ENCODE measurements around the gene PLCG2.
"Not testable (repeated sequence)": the region's sequence is repeated elsewhere in the genome, so short reads cannot be mapped to it uniquely, and the experiment has no call there.

The PLCG2 gene

DNA sequence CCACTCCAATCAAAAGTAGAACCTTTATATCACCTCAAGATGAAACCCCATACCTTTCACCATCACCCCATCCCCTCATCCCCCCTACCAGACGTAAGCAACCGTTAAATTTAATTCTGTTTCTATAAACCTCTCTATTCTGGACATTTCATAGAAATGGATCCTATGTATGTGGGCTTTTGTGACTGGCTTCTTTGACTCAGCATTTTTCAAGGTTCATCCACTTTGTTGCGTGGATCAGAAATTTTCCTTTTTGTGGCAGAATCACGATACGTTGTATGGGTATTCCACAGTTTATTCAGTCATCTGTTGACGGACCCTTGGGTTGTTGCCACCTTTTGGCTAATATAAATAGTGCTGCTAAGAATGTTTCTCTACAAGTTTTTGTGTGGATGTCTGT lies 8.6 kb downstream of the PLCG2 start:
- no peak for DNase-seq (ENCODE audit: low read depth in 1 of 2, low spot score in 1 of 2)

DNA sequence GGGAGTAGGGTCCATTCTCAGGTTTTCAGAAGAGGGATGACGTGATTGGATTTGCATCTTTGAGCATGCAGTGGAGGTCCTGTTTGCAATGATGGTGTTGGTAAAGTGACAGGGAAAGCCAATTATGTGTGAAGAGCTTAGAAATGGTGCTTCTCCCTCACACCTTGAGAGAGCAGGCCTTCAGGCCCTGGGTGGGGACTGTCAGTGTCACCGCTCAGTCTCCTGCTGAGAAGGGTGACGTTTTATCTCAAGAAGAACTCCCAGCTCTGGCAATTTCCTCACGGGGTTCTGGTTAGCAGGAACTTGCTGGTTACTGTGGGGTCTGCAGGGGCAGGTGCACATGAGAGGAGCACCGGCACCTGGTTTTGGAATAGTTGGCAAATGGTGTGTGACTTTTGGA lies 11.2 kb downstream of the PLCG2 start:
- no peak for DNase-seq (ENCODE audit: low read depth in 1 of 2, low spot score in 1 of 2)

DNA sequence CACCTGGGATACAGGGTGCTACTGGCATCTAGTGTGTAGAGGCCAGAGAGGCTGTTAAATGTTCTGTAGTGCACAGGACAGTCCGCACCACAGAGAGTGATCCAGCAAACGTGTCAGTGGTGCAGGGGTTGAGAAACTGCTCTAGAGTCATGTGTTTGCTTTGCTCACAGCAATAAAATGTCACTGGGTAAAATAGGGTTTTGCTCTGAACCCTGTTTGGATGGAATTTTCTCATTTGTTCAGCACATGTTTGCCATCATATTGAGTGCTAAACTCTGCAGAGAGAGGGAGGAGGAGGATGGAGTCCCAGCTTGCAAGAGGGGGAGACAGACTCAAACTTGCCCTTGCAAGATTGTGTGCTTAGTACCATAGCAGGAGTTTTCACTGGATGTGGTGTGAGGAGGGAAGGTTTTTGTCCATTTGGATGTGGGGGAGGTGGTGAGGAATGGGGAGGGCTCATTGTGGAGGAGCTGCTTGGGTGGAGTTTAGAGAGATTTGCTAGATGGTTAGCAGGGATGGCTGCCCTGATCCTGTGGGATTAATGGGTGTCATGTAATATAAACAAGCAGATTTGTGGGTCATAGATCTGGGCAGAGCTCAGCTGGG lies 11.8 kb downstream of the PLCG2 start:
- no peak for DNase-seq (ENCODE audit: low read depth in 1 of 2, low spot score in 1 of 2)

DNA sequence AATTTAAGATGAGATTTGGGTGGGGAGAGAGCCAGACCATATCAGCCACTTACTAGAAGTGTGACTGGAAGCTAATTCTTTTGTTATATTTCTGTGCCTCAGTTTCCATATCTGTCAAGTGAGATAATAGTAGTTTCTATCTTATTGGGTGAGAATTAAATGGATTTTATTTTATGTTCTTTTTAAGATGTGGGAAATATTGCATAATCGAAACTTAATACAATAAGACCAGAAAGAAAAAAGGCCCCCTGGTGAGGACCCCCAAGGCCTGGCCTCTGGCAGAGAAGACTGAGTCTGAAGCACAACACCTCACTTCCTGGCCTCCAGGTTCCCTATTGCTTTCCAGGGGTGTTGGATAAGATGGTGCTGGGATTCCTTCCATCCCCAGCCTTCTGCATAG lies 13.7 kb downstream of the PLCG2 start:
- DNase-seq (ENCODE audit: low read depth in 1 of 2, low spot score in 1 of 2) = no peak

DNA sequence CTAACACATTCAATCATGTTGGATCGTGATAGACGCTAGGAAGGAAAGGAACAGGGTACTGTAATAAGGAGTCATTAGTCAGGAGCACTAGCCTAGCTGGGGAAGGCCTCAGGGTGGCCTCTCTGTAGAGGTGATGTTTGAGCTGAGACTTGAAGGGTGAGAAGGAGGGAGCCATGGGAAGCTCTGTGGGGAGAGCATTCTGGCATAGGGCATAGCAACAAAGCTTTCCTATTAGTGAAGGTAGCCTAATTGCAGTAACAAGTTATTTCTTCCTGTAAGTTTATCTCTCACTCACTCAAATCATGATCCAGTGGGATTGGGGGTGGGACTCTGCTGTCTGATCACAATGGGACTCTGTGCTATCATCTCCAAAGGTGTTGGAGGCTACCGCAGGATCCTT lies 16.1 kb downstream of the PLCG2 start:
- no peak for DNase-seq (ENCODE audit: low read depth in 1 of 2, low spot score in 1 of 2)

DNA sequence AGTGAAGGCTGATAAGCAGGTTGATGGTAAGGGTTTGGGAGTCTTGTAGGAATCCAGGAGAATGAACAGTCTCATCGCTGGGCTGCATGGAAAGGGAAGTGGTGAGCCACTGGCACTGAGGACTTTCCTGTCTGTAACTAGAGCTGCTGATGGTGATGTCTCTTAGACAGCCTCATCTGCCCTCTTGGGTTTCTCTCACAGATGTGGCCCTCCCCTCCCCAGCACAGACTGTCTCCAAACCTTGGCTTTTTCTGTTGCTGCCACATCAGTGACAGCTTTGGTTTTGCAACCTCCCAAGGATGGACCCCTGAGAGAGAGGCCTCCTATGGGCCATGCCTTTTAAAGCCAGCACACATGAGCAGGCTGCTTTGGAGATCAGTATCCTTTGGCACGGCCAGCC lies 16.9 kb downstream of the PLCG2 start:
- no peak for DNase-seq (ENCODE audit: low read depth in 1 of 2, low spot score in 1 of 2)

DNA sequence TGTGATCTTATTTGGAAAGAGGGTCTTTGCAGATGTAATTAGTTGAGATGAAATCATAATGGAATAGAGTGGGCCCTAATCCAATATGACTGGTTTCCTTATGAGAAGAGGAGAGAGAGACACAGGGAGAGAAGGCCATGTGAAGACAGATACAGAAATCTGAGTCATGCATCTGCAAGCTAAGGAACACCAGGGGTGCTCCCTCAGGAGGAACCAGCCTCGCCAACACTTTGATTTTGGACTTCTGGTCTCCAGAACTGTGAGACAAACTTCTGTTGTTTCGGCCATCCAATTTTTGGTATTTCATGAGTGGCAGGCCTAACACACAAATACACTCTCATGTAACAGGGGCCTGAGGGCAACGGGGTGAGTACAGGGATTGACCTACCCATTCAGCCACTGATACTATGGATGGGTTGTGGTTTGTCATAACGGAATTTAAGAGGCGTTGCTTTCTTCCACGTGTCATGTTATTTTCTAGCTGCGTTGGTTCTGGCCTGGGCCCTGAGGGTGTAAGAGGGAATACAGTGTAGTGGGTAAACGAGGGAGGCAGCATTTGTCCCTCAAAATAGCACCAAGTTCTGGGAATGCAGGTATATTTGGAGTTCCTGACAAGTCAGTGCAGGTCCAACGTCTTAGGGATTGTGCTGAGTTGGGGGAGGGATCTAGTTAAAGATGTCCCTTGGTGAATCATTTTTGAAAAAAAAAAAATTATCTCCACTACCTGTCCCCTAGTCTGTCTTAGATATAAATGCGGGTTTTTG lies 17.7 kb downstream of the PLCG2 start:
- no peak for DNase-seq (ENCODE audit: low read depth in 1 of 2, low spot score in 1 of 2)

DNA sequence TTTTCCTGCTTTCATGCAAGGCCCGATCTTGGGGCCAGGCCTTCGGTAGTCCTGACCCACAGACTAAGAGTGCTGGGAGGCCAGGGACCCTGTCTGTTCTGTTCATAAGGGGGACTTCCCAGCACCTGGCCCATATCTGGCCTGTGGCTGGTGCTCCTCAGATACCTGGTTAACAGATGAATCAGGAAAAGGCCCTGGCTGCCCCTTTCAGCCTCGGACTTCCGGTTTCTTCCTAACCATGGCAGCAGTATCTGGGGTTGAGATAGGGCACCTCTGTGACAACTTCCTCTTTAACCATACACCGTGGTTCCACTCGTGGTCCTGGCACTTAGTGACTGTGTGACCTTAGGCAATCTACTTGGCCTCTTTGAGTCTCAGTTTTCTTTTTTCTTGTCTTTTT lies 18.4 kb downstream of the PLCG2 start:
- no peak for DNase-seq (ENCODE audit: low read depth in 1 of 2, low spot score in 1 of 2)

DNA sequence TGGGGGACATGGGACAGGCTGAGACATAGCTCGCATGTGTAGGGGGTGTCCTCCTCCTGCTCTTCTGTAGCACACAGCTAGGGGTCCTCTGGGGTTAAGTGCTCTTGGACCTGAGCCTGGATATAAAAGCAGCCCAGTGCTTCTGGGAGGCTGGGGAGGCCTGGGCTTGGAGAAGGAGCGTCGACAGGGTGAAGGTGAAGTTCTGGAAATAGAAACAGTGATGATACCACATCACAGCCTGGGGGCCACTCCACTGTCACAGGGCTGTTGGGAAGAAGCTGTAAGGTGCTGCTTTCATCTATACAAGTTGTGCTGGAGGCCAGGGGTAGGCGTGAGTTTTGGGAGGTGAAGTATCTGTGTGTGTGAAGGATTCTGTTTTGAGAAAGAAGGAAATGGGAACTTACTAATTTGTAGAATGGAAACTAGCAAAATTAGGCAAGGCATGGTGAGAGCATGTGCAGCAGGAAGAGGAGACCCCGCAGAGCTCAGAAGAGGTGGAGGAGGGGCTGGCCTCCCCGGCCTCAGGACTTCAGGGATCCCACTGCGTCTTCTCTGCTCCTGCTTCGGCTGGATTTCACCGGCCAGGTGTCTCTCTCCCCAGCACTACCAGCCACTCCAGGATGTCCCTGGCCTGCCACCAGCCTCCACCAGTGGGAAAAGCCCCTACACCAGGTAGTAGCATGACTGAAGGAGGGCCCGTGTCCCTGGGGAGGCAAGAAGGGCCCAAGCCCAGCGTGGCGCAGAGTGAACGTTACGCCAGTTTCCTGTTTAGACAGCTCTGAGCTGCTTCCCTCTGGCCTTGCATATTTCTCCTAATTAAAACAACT lies 19.4 kb downstream of the PLCG2 start:
- no peak for DNase-seq (ENCODE audit: low read depth in 1 of 2, low spot score in 1 of 2)

DNA sequence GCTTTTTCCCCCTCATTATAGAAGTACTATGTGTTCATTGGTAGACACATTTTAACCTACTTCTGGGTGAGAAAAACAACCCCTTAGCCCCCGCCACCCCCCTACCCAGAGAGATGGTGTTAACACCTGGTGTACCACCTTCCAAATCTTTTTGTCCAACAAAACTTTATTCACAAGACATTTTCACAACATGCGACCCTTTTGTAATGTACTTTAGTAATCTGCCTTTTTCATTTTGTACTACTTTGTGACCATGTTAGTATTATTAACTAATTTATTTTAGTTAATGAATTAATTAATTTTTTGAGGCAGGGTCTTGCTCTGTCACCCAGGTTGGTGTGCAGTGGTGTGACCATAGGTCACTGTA lies 20.0 kb downstream of the PLCG2 start:
- DNase-seq (ENCODE audit: low read depth in 1 of 2, low spot score in 1 of 2) = no peak

DNA sequence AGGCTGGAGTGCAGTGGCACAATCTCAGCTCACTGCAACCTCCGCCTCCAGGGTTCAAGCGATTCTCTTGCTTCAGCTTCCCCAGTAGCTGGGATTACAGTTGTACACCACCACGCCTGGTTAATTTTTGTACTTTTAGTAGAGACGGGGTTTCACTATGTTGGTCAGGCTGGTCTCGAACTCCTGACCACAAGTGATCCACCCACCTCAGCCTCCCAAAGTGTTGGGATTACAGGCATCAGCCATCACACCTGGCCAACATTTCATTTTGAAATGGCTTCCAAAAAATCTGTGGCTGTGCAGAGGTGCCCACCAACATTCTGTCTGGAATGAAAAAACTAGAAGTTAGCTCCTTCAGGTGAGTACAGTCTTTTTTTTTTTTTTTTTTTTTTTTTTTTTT lies 22.6 kb downstream of the PLCG2 start:
- DNase-seq (ENCODE audit: low read depth in 1 of 2, low spot score in 1 of 2) = not testable (repeated sequence)

DNA sequence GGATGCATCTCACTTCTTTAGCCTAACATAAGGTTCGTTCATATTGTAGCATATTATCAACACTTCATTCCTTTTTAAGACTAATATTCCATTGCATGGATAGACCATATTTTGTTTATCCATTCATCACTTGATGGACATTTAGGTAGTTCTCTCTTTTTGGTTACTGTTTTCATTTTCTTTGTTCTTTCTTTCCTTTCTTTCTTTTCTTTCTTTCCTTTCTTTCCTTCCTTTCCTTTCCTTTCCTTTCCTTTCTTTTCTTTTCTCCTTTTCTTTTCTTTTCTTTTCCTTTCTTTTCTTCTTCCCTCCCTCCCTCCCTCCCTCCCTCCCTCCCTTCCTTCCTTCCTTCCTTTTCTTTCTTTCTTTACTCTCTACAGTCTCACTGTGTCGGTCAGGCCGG lies 24.2 kb downstream of the PLCG2 start:
- DNase-seq (ENCODE audit: low read depth in 1 of 2, low spot score in 1 of 2) = no peak

DNA sequence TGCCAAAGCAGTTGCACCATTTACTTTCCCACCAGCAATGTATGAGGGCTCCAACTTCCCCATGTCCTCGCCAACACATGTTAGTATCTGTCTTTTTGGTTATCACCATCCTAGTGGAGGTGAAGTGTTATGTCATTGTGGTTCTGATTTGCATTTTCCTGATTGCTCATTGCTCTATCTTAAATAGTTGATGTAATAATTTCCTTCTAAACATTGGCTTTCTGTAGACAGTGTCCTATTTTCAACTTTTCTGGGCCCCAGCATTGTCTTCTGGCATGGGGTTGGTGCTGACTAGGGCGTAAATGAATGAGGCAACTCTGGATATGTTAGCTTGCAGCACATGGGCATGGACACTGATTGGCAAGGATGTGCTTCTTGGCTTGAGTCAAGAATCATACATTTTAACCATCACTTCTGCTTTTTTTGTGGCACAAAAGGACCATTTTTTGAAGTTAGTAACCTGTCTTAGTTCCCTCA lies 25.1 kb downstream of the PLCG2 start:
- DNase-seq (ENCODE audit: low read depth in 1 of 2, low spot score in 1 of 2) = no peak

DNA sequence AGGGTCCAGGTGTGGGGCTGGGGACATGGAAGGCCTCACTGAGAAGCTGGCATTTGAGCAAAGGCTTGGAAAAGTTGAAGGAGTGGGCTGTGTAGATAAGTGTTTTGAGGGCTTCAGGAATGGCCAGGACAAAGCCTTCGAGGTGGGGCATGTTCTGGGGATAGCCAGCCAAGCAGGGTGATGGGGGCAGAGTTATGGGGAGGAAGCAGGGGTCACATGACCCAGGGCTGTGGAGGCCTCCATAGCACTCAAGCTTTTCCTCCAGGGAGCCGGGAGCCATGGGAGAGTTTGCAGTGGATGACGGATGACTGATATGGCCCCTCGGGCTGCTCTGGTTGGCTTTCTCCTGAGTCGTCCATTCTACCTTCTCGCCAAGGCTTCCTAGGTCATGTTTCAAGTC lies 27.6 kb downstream of the PLCG2 start:
- no peak for DNase-seq (ENCODE audit: low read depth in 1 of 2, low spot score in 1 of 2)

DNA sequence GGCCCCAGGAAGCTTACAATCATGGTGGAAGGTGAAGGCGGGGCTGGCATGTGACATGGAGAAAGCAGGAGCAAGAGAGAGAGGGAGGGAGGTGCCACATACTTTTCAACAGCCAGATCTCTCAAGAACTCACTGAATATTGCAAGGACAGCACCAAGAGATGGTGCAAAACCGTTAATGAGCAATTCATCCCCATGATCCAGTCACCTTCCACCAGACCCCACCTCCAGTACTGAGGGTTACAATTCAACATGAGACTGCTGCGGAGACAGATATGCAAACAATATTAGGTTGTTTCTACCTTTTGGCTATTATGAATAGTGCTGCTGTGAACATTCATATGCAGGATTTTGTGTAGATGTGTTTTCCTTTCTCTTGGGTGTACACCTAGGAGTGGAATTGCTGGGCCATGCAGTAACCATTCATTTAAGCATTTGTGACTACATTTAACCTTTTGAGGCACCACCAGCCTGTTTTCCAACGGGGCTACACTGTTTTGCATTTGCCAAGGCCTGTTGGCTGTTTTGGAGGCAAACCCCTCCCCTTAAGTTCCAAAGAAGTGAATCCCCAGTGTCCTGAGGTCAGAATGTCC lies 28.8 kb downstream of the PLCG2 start:
- no peak for DNase-seq (ENCODE audit: low read depth in 1 of 2, low spot score in 1 of 2)

DNA sequence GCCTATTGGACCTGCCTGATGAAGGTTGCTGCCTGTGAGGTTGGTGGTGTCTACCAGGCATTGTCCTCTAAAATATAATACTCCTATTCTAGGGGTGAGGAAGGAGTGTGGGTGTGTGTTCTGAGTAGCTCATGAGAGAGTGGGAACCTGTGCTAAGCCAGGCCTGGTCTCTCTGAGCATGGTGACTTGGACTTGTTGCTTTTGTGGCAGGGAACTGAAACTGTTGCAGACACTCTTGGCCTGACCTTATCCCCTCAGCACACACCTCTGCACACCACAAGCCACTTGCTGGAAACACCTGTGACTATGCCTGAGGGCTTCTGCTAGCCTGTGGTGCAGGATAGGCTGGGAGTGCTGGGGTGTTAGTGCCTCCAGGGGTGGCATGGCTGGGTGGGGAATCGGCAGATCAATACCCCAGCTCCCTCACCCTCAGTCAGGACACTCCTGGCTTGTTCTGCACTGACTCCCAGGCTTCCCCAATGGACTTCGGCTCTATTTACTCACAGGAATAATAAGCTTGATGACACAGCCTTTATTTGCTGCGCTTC lies 29.9 kb downstream of the PLCG2 start:
- no peak for DNase-seq (ENCODE audit: low read depth in 1 of 2, low spot score in 1 of 2)

DNA sequence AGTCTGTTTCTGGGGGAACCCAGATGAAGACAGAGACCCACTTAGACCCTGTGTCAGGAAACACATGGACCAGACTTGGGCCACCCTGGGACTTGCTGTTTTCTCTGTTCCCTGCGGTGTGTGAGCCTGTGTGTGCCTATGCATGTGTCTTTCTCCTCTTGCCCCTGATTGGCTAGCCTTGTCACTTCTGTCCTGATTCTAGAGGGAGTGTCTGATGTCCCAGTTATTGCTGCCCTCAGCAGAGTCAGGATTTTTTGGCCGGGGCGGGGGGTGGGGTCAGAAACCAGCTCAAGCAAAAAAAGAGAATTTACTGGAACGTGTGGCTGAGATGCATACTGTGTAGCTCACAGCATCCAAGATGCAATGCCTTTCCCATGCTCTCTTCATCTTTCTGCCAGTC lies 30.5 kb downstream of the PLCG2 start:
- no peak for DNase-seq (ENCODE audit: low read depth in 1 of 2, low spot score in 1 of 2)

DNA sequence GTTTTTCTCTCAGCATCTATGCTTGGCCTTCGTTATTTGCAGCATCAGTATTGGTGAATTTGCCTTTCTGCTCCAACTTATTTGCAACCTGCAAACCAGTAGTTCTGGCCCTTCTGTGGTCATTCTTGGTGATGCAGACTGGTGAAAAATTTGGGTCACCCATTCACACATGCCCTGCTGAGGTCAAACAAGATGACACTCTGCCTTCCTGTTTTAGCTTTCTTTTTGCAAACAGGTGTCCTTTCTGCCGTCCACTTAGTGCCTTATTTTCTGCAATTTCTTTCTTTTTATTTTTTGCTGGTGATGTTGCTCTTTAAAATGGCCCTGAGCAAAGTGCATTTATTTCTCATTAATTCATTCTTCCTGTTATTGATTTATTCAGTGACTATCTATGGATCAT lies 31.3 kb downstream of the PLCG2 start:
- no peak for DNase-seq (ENCODE audit: low read depth in 1 of 2, low spot score in 1 of 2)

DNA sequence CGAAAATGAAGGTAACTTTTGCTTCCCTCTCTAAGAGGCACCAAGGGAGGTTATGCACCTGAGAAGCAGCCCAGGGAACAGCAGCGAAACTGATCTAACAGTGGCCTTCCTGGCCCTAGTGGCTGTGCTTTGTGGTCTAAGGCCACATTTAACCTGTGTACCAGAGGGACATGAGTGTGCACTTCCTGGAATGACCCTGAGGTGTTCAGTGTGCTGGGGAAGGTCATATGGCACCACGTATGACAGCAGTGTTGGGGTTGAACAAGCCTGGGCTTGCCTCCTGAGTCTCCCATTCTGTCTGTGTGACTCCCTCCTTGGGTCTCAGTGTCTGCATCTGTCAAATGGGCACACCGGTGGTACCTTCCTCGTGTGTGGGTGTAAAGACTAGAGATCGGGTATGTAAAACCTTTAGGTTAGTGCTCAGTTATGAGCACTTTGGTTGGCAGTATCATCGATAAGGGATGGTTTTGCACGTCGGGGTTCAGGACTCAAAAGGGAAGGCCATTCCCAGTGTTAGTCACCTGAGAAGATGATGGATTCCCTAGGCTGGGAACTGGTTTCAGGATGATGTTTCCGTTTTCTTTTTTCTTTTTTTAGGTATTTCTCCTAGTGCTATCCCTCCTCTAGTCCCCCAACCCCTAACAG lies 31.9 kb downstream of the PLCG2 start:
- DNase-seq (ENCODE audit: low read depth in 1 of 2, low spot score in 1 of 2) = no peak

DNA sequence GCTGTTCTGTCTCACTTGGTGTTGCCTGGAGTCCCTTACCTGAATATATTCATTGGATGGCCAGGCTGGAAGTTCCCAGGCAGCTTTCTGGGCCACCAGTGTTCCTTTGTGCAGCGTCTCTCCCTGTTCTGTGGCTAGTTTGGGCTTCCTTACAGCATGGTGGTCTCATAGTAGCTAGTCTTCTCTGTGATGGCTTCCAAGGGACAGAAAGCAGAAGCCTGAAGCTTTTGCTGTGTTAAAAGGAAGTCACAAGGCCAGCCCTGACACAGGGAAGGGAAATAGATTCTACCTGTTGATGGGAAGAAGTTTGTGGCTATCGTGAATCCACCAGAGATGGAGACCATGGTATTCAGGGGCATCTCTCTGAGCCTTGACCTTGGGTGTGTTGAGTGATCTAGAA lies 34.6 kb downstream of the PLCG2 start:
- no peak for DNase-seq (ENCODE audit: low read depth in 1 of 2, low spot score in 1 of 2)
